OCI-LY3 (cell line): Measurements from ENCODE around the gene ZMYND12.

Source experiments
- EZH2phosphoT487 ChIP-seq: fragments of 200-600 bp; shearing (Covaris generic); IDR thresholded peaks from 2 replicates; pipeline ENCODE4 v1.6.1; 2018; ENCODE audit warnings: antibody characterized with exemption, mixed run types, low read depth
- TF ChIP-seq, protein P1 (sequence below): fragments of 200-600, 300-600 bp; sonication (generic); IDR thresholded peaks from 2 replicates; pipeline ENCODE4 v1.5.1; 2014; ENCODE audit warnings: antibody characterized with exemption, low read length, low read depth

DNA sequence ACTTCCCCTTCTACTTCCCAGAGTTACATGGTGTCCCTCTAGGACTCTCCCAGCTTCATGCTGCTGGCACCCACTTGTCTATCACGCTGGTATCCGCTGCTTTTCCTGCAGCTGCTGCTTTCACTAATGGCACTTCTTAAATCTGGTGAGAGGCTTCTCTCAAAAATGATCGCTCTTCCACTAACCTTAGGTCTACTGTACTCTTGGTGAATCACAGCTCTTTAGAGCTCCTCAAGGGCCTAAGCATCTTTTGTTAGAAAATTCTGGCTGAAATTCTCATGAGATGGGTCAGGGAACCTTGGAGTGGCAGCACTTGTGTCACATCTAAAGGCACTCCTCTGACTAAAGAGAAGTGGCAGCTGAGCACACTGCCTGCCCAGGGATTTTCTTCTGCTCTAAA is 32.1 kb downstream of the ZMYND12 start:
- TF ChIP-seq, protein P1, sequence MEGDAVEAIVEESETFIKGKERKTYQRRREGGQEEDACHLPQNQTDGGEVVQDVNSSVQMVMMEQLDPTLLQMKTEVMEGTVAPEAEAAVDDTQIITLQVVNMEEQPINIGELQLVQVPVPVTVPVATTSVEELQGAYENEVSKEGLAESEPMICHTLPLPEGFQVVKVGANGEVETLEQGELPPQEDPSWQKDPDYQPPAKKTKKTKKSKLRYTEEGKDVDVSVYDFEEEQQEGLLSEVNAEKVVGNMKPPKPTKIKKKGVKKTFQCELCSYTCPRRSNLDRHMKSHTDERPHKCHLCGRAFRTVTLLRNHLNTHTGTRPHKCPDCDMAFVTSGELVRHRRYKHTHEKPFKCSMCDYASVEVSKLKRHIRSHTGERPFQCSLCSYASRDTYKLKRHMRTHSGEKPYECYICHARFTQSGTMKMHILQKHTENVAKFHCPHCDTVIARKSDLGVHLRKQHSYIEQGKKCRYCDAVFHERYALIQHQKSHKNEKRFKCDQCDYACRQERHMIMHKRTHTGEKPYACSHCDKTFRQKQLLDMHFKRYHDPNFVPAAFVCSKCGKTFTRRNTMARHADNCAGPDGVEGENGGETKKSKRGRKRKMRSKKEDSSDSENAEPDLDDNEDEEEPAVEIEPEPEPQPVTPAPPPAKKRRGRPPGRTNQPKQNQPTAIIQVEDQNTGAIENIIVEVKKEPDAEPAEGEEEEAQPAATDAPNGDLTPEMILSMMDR, result no peak
- no peak for TF ChIP-seq EZH2phosphoT487
